HepG2 (cell line): ENCODE data around the gene RIMBP2. TPM values are rescaled to one million over a fixed set of nuclear protein-coding genes. Genes with fewer than 3 reads are reported as not detected.

Experiments used
- ATAC-seq: fragments of 200-7000 bp; cut with Tn5 transposase; 3 replicates; pipeline ENCODE4 v1.9.1; 2020; ENCODE audit warnings: mild to moderate bottlenecking, moderate library complexity
- BruUV-seq: library from RNA; stranded (reverse); fragments of 400-500 nt; replicated peaks from 2 replicates; lab custom pipeline; 2021; lab: Mats Ljungman, UMichigan
- CTCF ChIA-PET: fragments of 300-600 bp; formaldehyde crosslinking; extraction: SDS; loops from one replicate; lab custom pipeline; 2021; ENCODE audit warnings: low total read pairs, inconsistent platforms, low intra/inter-chr PET ratio; lab: Yijun Ruan, JAX
- POLR2A ChIA-PET: fragments of 350-600 bp; sonication (Branson Sonifier 250); formaldehyde crosslinking; loops from one replicate; lab custom pipeline; 2020; ENCODE audit warnings: antibody characterized with exemption, inconsistent platforms; lab: Yijun Ruan, JAX
- DNase-seq: peaks from one replicate; pipeline ENCODE4 v3.0.0-alpha.2; 2015; ENCODE audit warnings: low spot score
- FAIRE-seq: peaks from 3 replicates; lab custom pipeline; 2011; peaks lifted over from hg19 to GRCh38; lab: Jason Lieb, UNC
- H2AFZ ChIP-seq: one replicate; pipeline ENCODE4 v1.6.1; 2011; ENCODE audit warnings: low read length, inconsistent platforms
- H3K27ac ChIP-seq: fragments of 300-600 bp; 3 replicates; pipeline ENCODE4 v1.8.0; 2011; ENCODE audit warnings: mixed run types, mild to moderate bottlenecking, mixed read lengths, low read length, inconsistent platforms; ENCODE audit not compliant: insufficient read depth; ENCODE audit errors: extremely low read length
- H3K27me3 ChIP-seq, 2 experiments: fragments of 200-600 bp in 1 of 2; 2 replicates in 1 of 2; 3 replicates in 1 of 2; pipeline versions ENCODE4 v1.6.0 to v1.8.0; 2011; ENCODE audit warnings: low read length in 2 of 2, mild to moderate bottlenecking in 2 of 2, moderate library complexity in 2 of 2, inconsistent platforms in 1 of 2; ENCODE audit not compliant: insufficient read depth in 2 of 2, control insufficient read depth in 1 of 2
- H3K36me3 ChIP-seq, 2 experiments: fragments of 200-600 bp in 1 of 2; replicated peaks in 1 of 2; 2 replicates in 1 of 2; 3 replicates in 1 of 2; pipeline versions ENCODE4 v1.5.1 to v1.8.0; 2011; ENCODE audit warnings: low read length in 2 of 2, inconsistent platforms in 1 of 2; ENCODE audit not compliant: insufficient read depth in 2 of 2, control insufficient read depth in 1 of 2
- H3K4me1 ChIP-seq: 2 replicates; pipeline ENCODE4 v1.5.1; 2012; ENCODE audit warnings: low read length, inconsistent platforms; ENCODE audit not compliant: insufficient read depth
- H3K4me2 ChIP-seq: 2 replicates; pipeline ENCODE4 v1.6.0; 2011; ENCODE audit warnings: low read depth, low read length, inconsistent platforms
- H3K4me3 ChIP-seq, 3 experiments: fragments of 200-600 bp in 1 of 3; sonication (generic), shearing (Covaris generic) in 1 of 3; replicated peaks in 1 of 3; 2 replicates each; pipeline ENCODE4 v1.5.1; 2011 to 2016; ENCODE audit warnings: low read length in 3 of 3, inconsistent platforms in 2 of 3, low read depth in 2 of 3, mild to moderate bottlenecking in 2 of 3, control low read depth in 1 of 3, mixed read lengths in 1 of 3; ENCODE audit not compliant: insufficient read depth in 1 of 3
- H3K79me2 ChIP-seq: one replicate; pipeline ENCODE4 v1.6.1; 2011; ENCODE audit warnings: low read length, inconsistent platforms; ENCODE audit not compliant: insufficient read depth
- H3K9ac ChIP-seq: 2 replicates; pipeline ENCODE4 v1.6.0; 2011; ENCODE audit warnings: mild to moderate bottlenecking, low read depth, low read length, inconsistent platforms; ENCODE audit not compliant: insufficient read depth
- H3K9me3 ChIP-seq: 2 replicates; pipeline ENCODE4 v1.5.1; 2012; ENCODE audit warnings: mild to moderate bottlenecking, low read length
- H4K20me1 ChIP-seq: 2 replicates; pipeline ENCODE4 v1.6.0; 2011; ENCODE audit warnings: inconsistent platforms, mild to moderate bottlenecking, low read length, moderate library complexity; ENCODE audit not compliant: insufficient read depth
- ASH2L ChIP-seq: fragments of 300-600, 200-600 bp; sonication (generic); IDR thresholded peaks from 2 replicates; pipeline ENCODE4 v1.7.0; 2017; ENCODE audit warnings: low read depth, mild to moderate bottlenecking, moderate library complexity, mixed read lengths, low read length; ENCODE audit not compliant: insufficient read length
- ATM ChIP-seq: fragments of 450-650 bp; IDR thresholded peaks from 2 replicates; pipeline ENCODE4 v1.7.1; 2017; ENCODE audit warnings: mild to moderate bottlenecking, borderline replicate concordance
- FOXM1 ChIP-seq: sonication (generic); formaldehyde crosslinking; IDR thresholded peaks from 2 replicates; pipeline ENCODE4 v1.5.0; 2020; ENCODE audit warnings: missing genetic modification reagents
- MAFK ChIP-seq, 2 experiments: IDR thresholded peaks in 1 of 2; conservative IDR thresholded peaks in 1 of 2; 2 replicates each; pipeline ENCODE4 v1.6.1; 2011; ENCODE audit warnings: improper control_type of control experiment in 2 of 2, low read length in 2 of 2
- MTERF4 ChIP-seq: sonication (generic); formaldehyde crosslinking; IDR thresholded peaks from 2 replicates; pipeline ENCODE4 v1.8.0; 2023; ENCODE audit warnings: mild to moderate bottlenecking, missing genetic modification reagents
- ZNF253 ChIP-seq: sonication (generic); formaldehyde crosslinking; IDR thresholded peaks from 2 replicates; pipeline ENCODE4 v1.8.0; 2022; ENCODE audit warnings: mild to moderate bottlenecking, missing genetic modification reagents, borderline replicate concordance
- ZNF619 ChIP-seq: sonication (generic); formaldehyde crosslinking; IDR thresholded peaks from 2 replicates; pipeline ENCODE4 v1.4.0; 2020; ENCODE audit warnings: mild to moderate bottlenecking, missing genetic modification reagents
- WGBS: methylation state at CpG from one replicate; pipeline ENCODE4 v1.1.6; 2017; ENCODE audit warnings: low lambda C conversion rate; 5-methylcytosine and 5-hydroxymethylcytosine counted together
- in situ Hi-C: cut with HindIII; loops from 2 replicates; pipeline ENCODE4 v1.10.0; 2017; ENCODE audit warnings: low pct_unique_long_range_greater_than_20kb; ENCODE audit not compliant: extremely low pct_ligation_motif_present
- intact Hi-C: fragments of 100-400 bp; cut with micrococcal nuclease; formaldehyde crosslinking; loops from one replicate; pipeline ENCODE4 v1.10.0; 2022; ENCODE audit not compliant: unreplicated experiment
- polyA plus RNA-seq, 8 experiments: library from polyadenylated mRNA; depleted of rRNA in 3 of 8; stranded (reverse) in 7 of 8; unstranded in 1 of 8; fragments of >200 nt; fragmentation: Illumina TruSeq in 4 of 8; extraction: Trizol in 4 of 8; gene quantifications; 2 replicates each; pipeline versions ENCODE4 v1.2.1 to v1.2.3, GENCODE V29; 2011 to 2016; ENCODE audit warnings: low read depth in 4 of 8, missing spikeins in 1 of 8, mixed read lengths in 1 of 8; ENCODE audit not compliant: insufficient read depth in 1 of 8
- total RNA-seq, 5 experiments: library from RNA; depleted of rRNA; stranded (reverse); fragments of >200 nt; fragmentation: Illumina TruSeq; extraction: Trizol; gene quantifications; 2 replicates each; pipeline ENCODE4 v1.2.3, GENCODE V29; 2016; ENCODE audit warnings: low read depth in 1 of 5
- TF ChIP-seq, protein P1 (sequence below): sonication (generic); formaldehyde crosslinking; IDR thresholded peaks from 2 replicates; pipeline ENCODE4 v1.5.1; 2020; ENCODE audit warnings: missing genetic modification reagents, mild to moderate bottlenecking, borderline replicate concordance
- TF ChIP-seq, protein P2 (sequence below): sonication (generic); formaldehyde crosslinking; IDR thresholded peaks from 2 replicates; pipeline ENCODE4 v1.4.0; 2020; ENCODE audit warnings: missing genetic modification reagents
- TF ChIP-seq, protein P3 (sequence below): sonication (generic); formaldehyde crosslinking; IDR thresholded peaks from 2 replicates; pipeline ENCODE4 v1.8.1; 2023; ENCODE audit warnings: mild to moderate bottlenecking, inconsistent platforms, moderate library complexity, missing genetic modification reagents, borderline replicate concordance
- TF ChIP-seq, protein P4 (sequence below): sonication (generic); formaldehyde crosslinking; IDR thresholded peaks from 2 replicates; pipeline ENCODE4 v1.5.1; 2020; ENCODE audit warnings: missing genetic modification reagents, mild to moderate bottlenecking, borderline replicate concordance

Gene RIMBP2
- total and polyA plus RNA-seq, 2 of the 13 experiments (the other 11 are each of a cell fraction or from before 2014, with no cell fraction given), result 0.03 TPM; not detected in 1

- intact Hi-C loops, result no loop called here
- H3K9me3 ChIP-seq, result peaks cover 9% of the 10 kb centered on the region; the same call in 1 of the 2 replicates
- H4K20me1 ChIP-seq, result no peaks in the 10 kb centered on the region
- BruUV-seq, result no TSS peak
- H3K4me1 ChIP-seq, result no peaks in the 10 kb centered on the region
- in situ Hi-C loops, result no loop called here
- DNase-seq (no peak), ATAC-seq (no peak), FAIRE-seq (no peak)
- H3K9ac ChIP-seq, result no peak overlapping the region
- TF ChIP-seq, protein P1, sequence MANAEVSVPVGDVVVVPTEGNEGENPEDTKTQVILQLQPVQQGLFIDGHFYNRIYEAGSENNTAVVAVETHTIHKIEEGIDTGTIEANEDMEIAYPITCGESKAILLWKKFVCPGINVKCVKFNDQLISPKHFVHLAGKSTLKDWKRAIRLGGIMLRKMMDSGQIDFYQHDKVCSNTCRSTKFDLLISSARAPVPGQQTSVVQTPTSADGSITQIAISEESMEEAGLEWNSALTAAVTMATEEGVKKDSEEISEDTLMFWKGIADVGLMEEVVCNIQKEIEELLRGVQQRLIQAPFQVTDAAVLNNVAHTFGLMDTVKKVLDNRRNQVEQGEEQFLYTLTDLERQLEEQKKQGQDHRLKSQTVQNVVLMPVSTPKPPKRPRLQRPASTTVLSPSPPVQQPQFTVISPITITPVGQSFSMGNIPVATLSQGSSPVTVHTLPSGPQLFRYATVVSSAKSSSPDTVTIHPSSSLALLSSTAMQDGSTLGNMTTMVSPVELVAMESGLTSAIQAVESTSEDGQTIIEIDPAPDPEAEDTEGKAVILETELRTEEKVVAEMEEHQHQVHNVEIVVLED (CRISPR knock-in tag), result no peak
- TF ChIP-seq ZNF619 (CRISPR knock-in tag), result no peak
- TF ChIP-seq MTERF4 (CRISPR knock-in tag), result no peak
- TF ChIP-seq MAFK (conservative IDR thresholded peaks at IDR 0.05 in 1 of 2, IDR thresholded peaks at IDR 0.05 in 1 of 2; ENCODE audit: low read length in 2 of 2), result no peak
- no peak for TF ChIP-seq ASH2L
- TF ChIP-seq ZNF253 (CRISPR knock-in tag), result no peak
- TF ChIP-seq, protein P2, sequence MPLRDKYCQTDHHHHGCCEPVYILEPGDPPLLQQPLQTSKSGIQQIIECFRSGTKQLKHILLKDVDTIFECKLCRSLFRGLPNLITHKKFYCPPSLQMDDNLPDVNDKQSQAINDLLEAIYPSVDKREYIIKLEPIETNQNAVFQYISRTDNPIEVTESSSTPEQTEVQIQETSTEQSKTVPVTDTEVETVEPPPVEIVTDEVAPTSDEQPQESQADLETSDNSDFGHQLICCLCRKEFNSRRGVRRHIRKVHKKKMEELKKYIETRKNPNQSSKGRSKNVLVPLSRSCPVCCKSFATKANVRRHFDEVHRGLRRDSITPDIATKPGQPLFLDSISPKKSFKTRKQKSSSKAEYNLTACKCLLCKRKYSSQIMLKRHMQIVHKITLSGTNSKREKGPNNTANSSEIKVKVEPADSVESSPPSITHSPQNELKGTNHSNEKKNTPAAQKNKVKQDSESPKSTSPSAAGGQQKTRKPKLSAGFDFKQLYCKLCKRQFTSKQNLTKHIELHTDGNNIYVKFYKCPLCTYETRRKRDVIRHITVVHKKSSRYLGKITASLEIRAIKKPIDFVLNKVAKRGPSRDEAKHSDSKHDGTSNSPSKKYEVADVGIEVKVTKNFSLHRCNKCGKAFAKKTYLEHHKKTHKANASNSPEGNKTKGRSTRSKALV, result no peak
- TF ChIP-seq ATM, result no peak
- TF ChIP-seq, protein P3, sequence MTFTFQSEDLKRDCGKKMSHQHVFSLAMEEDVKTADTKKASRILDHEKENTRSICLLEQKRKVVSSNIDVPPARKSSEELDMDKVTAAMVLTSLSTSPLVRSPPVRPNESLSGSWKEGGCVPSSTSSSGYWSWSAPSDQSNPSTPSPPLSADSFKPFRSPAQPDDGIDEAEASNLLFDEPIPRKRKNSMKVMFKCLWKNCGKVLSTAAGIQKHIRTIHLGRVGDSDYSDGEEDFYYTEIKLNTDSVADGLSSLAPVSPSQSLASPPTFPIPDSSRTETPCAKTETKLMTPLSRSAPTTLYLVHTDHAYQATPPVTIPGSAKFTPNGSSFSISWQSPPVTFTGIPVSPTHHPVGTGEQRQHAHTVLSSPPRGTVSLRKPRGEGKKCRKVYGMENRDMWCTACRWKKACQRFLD (CRISPR knock-in tag), result no peak
- TF ChIP-seq, protein P4, sequence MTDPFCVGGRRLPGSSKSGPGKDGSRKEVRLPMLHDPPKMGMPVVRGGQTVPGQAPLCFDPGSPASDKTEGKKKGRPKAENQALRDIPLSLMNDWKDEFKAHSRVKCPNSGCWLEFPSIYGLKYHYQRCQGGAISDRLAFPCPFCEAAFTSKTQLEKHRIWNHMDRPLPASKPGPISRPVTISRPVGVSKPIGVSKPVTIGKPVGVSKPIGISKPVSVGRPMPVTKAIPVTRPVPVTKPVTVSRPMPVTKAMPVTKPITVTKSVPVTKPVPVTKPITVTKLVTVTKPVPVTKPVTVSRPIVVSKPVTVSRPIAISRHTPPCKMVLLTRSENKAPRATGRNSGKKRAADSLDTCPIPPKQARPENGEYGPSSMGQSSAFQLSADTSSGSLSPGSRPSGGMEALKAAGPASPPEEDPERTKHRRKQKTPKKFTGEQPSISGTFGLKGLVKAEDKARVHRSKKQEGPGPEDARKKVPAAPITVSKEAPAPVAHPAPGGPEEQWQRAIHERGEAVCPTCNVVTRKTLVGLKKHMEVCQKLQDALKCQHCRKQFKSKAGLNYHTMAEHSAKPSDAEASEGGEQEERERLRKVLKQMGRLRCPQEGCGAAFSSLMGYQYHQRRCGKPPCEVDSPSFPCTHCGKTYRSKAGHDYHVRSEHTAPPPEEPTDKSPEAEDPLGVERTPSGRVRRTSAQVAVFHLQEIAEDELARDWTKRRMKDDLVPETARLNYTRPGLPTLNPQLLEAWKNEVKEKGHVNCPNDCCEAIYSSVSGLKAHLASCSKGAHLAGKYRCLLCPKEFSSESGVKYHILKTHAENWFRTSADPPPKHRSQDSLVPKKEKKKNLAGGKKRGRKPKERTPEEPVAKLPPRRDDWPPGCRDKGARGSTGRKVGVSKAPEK (CRISPR knock-in tag), result no peak
- no peak for TF ChIP-seq FOXM1
- no peak overlapping the region for H3K4me2 ChIP-seq
- ChIA-PET POLR2A (no interaction called here), CTCF (no interaction called here)
- H3K27me3 ChIP-seq, result peaks cover 0 to 5% of the 10 kb centered on the region in 2 experiments; a peak in 1 of 5 replicates
- H2AFZ ChIP-seq, result no peak overlapping the region
- no peak overlapping the region for H3K4me3 ChIP-seq
- H3K79me2 ChIP-seq, result no peaks in the 10 kb centered on the region
- 31% methylated on average over 11 of the region's 11 CpGs for WGBS
- H3K27ac ChIP-seq, result no peak overlapping the region
- no peaks in the 10 kb centered on the region for H3K36me3 ChIP-seq
Observed at GRCh38 chr12:130546494-130546893, 169.6 kb downstream of the RIMBP2 start.
